Stimulated activated CD4-positive, alpha-beta T cell treated with anti-CD3 and anti-CD28 coated beads, Interleukin-2, amount 100 ng/mL, for 48 hours (primary cell): ENCODE results near the gene KRTAP5-9.
"Not testable (repeated sequence)": the region's sequence is repeated elsewhere in the genome, so short reads cannot be mapped to it uniquely, and the experiment has no call there.

Experiments used
- DNase-seq, 2 donors: peaks; one replicate each; pipeline ENCODE4 v3.0.0-alpha.2; 2020

The KRTAP5-9 gene

DNA sequence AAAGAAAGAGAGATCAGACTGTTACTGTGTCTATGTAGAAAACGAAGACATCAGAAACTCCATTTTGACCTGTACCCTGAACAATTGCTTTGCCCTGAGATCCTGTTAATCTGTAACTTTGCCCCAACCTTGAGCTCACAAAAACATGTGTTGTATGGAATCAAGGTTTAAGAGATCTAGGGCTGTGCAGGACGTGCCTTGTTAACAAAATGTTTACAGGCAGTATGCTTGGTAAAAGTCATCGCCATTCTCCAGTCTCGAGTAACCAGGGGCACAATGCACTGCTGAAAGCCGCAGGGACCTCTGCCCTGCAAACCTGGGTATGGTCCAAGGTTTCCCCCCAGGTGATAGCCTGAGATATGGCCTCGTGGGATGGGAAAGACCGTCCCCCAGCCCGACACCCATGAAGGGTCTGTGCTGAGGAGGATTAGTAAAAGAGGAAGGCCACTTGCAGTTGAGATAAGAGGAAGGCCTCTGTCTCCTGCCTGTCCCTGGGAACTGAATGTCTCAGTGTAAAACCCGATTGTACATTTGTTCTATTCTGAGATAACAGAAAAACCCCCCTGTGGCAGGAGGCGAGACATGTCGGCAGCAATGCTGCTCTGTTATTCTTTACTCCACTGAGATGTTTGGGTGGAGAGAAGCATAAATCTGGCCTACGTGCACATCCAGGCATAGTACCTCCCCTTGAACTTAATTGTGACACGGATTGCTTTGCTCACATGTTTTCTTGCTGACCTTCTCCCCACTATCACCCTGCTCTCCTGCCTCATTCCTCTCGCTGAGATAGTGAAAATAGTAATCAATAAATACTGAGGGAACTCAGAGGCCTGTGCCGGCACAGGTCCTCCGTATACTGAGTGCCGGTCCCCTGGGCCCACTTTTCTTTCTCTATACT lies 13.3 kb upstream of the KRTAP5-9 start:
- DNase-seq: not testable (repeated sequence)

DNA sequence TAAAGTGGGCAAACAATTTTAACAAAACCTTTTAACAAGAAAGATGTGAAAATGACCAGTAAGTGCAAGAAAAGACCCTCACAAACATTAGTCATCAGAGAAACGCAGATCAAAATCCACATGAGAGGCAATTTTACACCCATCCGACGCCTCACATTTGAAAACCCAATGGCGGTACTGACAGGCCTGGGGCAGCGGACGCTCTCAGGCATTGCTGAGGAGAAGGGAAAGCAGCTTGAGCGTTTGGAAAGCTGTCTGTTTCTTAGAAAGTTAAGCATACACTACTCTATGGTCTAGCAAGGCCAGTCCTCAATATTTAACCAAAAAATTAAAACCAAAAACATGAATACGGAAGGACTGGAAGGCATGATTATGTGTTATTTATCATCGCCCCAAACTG lies 12.4 kb upstream of the KRTAP5-9 start:
- no peak for DNase-seq

DNA sequence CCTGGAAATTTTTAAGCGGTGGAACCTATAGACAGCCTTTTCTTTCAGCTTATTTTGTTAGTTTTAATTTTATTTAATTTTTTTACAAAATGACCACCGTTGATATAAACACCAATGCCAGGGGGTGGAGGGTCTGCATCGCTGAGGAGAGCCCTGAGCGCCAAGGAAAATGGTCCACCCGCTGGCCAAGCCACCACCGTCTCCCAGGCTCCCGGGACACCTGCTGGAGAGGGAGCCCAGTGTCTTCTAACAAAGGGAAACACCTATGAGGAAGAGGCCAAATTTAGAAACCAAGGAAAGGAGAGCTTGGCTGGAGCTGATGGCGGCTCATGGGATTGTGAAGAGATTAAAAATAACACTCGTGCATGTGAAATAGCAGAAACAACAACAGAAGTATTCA lies 10.7 kb upstream of the KRTAP5-9 start:
- DNase-seq: no peak

DNA sequence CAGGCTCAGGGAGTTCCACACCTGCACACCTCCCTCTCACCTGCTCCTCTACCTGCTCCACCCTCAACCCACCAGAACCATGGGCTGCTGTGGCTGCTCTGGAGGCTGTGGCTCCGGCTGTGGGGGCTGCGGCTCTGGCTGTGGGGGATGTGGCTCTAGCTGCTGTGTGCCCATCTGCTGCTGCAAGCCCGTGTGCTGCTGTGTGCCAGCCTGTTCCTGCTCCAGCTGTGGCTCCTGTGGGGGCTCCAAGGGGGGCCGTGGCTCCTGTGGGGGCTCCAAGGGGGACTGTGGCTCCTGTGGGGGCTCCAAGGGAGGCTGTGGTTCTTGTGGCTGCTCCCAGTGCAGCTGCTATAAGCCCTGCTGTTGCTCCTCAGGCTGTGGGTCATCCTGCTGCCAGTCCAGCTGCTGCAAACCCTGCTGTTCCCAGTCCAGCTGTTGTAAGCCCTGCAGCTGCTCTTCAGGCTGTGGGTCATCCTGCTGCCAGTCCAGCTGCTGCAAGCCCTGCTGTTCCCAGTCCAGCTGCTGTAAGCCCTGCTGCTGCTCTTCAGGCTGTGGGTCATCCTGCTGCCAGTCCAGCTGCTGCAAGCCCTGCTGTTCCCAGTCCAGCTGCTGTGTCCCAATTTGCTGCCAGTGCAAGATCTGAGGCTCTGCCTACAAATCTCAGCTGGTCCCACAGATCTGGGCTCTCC lies 10.1 kb upstream of the KRTAP5-9 start, which contains the start of gene KRTAP5-8:
Gene KRTAP5-8, plus strand, starts transcription at position 49 of the 689 bp plus-strand sequence. Its CDS starts 31 bp downstream, at position 80.
- not testable (repeated sequence) for DNase-seq

DNA sequence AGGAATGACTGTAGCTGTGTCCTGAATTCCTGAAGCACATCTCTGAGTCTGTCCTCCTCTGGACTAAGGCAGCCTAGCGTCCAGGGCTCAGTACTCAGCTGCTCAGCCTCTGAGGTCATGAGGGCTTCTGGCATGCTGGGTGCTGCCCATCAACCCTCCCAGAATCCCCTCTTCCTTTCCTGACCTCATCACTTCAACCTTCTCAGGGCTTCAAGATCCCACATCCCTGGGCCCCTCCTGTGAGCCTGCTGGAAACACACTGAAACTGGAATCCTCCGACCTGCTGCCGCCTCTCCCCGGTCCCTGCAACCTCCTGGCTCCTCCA lies 9.6 kb upstream of the KRTAP5-9 start:
- DNase-seq: no peak

DNA sequence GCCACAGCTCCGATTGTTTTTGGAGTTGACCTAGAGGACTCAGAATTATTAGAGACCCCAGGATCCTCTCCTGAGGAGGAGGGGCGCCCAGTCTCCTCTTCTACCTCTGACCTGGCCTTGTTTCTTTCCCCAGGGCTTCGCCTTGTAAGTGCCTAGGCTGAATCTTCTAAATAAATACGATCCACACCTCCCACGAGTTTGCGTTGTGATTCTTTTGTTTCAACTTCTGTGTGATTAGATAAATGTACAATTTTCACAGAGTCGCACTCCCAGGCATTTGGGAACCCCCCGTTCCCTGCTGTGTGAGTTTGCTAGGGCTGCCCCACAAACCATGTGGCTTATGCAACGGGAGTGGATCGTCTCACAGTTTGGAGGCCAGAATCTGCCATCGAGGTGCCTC lies 9.2 kb upstream of the KRTAP5-9 start:
- DNase-seq: no peak

DNA sequence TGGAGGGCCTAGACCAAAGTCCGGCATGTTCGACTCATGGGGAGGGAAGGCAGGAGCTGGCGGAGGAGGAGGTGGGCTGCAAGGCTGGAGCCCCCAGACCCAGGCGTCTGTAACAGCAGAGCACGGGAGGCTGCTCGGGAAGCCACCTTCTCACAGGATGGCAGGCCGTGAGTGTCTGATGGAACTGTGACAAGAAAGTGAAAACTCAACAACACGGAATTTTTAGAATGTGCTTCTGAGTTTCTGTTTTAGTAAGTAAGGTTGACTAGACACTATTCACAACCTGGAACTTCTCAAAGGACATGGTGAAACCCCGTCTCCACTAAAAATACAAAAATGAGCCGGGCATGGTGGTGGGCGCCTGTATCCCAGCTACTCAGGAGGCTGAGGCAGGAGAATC lies 8.2 kb upstream of the KRTAP5-9 start:
- not testable (repeated sequence) for DNase-seq

DNA sequence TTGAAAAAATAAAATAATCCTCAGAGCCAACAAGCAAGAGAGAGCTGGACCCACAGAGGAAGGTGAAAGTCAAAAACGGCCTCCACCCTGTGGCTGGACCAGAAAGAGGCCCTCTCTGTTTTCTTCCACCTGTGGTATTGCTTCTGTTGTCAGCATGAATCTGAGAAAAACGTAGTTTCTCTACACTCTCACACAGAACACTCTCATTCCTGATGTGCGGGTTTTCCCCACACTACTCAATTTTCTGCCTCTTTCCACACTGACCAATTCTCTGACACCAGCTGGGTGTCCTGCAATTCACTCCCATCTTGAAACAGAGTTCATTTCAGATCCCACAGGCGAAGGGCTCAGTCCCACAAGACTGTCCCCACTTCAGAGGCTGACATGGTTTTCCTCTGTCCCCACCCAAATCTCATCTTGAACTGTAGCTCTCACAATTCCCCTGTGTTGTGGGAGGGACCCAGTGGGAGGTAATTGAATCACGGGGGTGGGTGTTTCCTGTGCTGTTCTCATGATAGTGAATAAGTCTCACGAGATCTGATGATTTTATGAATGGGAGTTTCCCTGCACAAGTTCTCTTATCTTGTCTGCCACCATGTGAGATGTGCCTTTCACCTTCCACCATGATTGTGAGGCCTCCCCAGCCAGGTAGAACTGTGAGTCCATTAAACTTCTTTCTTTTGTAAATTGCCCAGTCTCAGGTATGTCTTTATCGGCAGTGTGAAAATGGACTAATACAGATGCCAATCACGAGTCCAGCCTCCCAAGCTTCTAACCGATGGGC lies 7.5 kb upstream of the KRTAP5-9 start:
- DNase-seq: not testable (repeated sequence)

DNA sequence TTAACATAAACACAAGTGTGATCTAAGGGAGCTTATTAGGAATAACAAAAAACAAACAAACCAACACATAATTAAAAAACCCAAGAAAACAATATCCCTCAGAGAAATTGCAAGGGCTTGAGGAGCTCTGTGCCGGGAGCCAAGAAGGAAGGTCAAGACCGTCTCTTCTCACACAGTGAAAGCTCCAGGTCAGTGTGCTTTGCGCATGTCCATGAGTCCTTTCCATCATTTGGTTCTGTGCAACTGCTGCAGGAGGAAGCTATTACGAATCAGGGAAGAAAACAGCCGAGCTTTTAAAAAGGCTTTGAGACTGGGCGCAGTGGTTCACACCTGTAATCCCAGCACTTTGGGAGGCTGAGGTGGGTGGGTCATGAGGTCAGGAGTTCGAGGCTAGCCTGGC lies 5.8 kb upstream of the KRTAP5-9 start:
- DNase-seq: no peak

DNA sequence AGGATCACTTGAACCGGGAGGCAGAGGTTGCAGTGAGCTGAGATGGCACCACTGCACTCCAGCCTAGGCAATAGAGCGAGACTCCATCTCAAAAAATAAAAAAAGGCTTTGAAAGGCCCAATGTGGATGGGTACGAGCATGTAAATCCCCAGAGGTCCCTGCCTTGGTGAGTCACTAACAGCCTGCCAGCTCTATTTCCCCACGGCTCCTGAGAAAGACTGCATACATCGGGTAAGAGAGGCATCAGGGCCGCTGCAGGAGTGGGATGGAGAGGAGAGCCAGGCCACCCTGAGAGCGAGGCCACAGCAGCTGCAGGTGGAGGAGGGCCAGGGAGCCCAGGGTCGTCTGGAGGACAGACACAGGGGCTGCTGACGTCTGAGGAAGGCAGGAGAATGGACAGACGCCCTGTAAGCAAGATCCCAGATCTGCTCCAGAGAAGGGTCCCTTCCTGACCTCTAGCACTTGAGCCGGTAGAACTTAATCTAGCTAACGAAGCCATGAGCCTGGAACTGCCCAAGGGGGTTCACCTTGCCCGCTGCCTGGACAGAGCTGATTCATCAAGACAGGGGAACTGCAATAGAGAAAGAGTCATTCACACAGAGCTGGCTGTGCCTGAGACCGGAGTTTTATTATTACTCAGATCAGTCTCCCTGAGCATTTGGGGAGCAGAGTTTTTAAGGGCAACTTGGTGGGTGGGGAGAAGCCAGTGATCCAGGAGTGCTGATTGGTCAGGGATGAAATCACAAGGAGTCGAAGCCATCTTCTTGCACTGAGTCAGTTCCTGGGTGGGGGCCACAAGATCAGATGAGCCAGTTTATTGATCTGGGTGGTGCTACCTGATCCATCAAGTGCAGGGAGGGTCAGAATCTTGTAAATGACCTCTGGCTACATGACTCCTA lies 5.1 kb upstream of the KRTAP5-9 start:
- no peak for DNase-seq

DNA sequence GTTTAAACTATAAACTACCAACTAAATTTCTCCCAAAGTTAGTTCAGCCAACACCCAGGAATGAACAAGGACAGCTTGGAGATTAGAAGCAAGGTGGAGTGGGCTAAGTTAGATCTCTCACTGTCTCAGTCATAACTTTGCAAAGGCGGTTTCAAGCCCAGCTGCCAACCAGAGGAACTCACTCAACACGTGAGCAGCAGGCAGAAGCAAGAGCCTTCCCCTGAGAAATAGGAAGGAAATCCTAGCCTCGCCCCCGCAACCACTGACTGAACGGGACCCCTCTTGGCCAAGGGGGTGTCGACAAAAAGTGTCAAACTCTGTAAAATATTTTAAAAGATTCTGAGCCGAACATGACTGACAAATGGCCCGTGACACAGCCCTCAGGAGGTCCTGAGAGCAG lies 4.4 kb upstream of the KRTAP5-9 start:
- no peak for DNase-seq

DNA sequence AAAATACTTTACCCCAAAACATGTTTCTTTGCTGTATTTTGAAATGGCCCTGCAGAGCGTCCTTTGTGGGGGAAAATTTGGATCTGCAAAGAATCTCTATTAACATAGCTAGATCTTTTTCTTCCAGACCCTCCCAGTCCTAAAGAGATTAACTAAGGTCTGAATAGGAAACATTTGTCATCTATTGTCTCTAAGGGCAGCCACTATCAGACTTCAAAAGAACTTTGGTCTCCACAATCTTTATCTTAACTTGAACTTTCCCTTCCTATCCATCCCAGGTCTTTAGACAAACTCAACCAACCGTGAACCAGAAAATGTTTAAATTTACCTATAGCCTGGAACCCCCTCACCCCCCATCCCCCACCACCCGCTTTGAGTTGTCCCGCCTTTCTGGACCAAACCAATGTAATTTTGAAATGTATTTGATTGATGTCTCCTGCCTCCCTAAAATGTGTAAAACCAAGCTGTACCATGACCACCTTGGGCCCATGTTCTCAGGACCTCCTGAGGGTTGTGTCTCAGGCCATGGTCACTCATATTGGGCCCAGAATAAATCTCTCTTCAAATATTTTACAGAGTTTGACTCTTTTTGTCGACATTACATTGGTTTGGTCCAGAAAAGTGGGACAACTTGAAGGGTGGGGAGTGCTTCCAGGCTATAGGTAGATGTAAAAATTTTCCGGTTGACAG lies 3.5 kb upstream of the KRTAP5-9 start:
- no peak for DNase-seq

DNA sequence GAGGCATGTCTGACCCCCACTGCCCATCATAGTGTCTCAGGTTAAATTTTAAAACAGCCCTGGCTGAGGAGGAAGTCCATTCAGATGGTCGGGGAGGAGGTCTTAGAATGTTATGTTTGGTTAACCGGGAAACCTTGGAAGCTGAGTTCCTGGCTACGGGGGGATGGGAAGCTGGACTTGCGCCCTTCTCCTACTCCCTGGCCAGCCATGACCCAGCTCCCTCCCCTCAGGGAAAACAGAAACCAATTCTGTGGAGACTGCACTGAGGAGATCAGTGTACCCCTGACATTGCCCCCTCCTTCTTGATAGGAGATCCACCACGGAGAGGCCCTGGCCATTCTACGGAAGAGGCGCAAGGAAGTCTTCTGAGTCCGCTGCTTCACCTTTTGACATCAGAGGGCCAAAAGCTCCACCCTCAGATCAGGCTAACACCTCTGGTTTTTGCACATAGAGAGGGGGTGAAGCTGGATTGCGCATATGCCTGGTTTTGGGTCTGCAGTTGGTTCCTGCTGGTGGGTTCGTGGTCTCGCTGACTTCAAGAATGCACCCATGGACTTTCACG lies 2.7 kb upstream of the KRTAP5-9 start:
- DNase-seq: no peak

DNA sequence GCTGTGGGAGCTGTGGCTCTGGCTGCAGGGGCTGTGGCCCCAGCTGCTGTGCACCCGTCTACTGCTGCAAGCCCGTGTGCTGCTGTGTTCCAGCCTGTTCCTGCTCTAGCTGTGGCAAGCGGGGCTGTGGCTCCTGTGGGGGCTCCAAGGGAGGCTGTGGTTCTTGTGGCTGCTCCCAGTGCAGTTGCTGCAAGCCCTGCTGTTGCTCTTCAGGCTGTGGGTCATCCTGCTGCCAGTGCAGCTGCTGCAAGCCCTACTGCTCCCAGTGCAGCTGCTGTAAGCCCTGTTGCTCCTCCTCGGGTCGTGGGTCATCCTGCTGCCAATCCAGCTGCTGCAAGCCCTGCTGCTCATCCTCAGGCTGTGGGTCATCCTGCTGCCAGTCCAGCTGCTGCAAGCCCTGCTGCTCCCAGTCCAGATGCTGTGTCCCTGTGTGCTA lies 514 bp downstream of the KRTAP5-9 start:
- no peak for DNase-seq

DNA sequence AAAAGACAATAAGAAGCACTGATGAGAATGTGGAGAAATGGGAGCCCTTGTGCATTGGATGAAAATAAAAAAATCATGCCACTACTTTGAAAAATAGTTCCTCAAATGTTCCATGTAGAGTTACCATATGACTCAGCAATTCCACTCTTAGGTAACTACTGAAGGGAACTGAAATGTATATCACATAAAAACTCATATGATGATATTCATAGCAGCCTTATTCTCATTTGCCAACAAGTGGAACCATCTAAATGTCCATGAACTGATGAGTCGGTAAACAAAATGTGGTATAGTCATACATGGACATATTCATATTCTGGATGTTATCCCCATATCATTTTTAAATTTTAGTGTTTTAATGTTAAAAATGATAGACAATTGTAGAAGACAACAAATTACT lies 3.5 kb downstream of the KRTAP5-9 start:
- no peak for DNase-seq

DNA sequence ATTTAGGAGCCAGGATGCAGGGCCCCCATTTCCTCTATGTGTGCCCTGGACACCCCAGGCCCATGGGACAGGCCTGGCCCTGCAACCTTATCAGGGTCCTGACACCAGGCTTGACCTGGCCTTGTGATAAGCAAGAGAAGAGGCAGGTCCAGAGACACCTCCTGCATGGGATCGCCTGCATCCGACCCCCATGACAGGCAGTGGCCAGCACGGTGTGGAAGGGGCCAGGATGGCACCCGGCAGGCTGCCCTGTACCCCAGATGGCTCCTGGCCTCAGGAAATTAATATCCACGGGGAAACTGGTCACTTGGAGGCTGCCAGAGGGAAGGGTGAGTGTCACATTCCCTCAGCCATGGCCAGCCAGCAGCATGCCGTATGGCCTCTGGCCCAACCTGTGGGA lies 6.8 kb downstream of the KRTAP5-9 start:
- no peak for DNase-seq

DNA sequence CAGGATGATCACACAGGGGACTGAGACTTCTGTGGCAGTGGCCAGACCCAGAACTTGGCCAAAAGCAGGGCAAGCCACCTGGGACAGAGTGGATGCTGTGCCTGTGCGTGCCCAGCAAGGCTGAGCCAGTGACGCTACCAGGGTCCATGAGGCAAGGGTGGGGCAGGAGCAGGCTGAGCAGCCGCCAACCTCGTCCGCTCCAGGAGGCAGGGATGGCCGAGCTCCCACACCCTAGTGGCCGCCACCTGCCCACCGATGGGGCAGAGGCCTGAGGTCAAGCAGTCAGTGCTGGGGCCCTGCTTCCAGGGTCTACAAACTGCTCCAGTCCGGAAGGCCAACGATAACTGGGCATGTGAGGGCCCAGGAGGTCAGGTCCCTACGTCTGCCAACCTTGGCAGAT lies 7.3 kb downstream of the KRTAP5-9 start:
- no peak for DNase-seq

DNA sequence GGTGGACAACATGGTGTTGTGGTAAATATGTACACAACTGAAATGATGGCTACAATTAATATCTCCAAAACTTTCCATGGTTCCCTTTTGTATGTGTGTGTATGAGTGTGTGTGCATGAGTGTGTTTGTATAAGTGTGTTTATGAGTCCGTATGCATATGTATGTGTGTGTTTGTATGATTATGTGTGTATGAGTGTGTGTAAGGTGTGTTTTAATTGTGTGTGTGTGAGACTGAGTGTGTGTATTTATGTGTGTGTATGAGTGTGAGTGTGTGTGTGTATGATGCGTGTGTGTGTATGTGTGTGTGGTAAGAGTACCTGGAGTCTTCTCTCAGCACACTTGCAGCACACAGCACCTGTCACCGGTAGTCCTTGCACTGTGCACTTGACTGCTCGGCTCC lies 7.8 kb downstream of the KRTAP5-9 start:
- no peak for DNase-seq

DNA sequence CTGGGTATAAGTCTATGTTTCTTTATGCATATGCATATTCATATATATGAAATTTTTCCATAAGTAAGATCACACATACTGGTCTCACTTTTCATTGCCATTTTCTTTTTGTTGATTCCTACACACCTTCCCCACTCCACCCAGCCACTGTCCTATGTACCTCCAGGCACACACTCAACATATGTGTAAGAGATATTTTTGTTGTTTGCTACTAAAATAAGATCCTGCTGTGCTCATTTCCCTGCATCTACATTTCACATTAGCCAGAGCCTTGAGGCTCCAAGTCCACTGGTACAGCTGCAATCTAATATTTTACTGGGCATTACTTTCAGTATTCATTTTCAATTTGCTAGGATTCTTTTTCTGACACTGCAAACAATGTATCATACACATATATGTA lies 9.0 kb downstream of the KRTAP5-9 start:
- DNase-seq: no peak

DNA sequence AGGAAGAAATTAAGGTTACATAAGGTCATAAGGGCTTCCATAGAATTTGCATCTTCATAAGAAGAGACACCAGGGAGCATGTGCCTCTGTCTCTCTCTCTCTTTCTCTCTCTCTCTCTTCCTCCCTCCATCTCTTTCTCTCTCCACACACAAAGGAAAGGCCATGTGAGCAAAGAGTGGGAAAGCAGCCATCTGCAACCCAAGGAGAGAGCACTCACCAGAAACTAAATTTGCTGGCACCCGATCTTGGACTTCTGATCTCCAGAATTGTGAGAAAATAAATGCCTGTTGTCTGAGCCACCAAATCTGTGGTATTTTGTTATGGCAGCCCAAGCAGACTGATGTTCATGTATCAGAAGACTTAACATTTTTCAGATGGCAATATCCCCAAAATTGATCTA lies 10.8 kb downstream of the KRTAP5-9 start:
- DNase-seq: no peak

DNA sequence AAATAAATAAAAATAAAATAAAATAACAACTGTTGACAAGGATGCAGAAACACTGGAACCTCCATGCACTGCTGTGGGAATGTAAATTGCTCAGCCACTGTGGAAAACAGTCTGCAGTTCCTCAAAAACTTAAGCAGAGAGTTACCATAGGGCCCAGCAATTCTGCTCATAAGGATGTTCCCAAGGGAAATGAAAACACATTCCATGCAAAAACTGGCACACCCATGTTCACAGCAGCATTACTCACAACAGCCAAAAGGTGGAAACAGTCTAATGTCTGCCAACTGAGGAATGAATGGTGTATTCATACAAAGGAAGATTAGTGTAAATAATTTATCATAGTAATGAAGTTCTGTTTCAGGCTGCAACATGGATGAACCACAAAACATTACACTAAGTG lies 13.9 kb downstream of the KRTAP5-9 start:
- DNase-seq: no peak
